ENCODE measurements around the gene AQP11.
"Not testable (repeated sequence)": the region's sequence is repeated elsewhere in the genome, so short reads cannot be mapped to it uniquely, and the experiment has no call there.

AQP11 gene, protein sequence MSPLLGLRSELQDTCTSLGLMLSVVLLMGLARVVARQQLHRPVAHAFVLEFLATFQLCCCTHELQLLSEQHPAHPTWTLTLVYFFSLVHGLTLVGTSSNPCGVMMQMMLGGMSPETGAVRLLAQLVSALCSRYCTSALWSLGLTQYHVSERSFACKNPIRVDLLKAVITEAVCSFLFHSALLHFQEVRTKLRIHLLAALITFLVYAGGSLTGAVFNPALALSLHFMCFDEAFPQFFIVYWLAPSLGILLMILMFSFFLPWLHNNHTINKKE
- 0 to 0.66 (median 0.16) reads per million in 18 experiments for total RNA-seq

- peak; percentile 76 to 89 for DNase-seq
These were observed at the start of gene AQP11 for GRCh38 chr11:77589521-77590193. Gene AQP11, plus strand, starts transcription at chr11:77589953. Its CDS starts 40 bp downstream, at chr11:77589993.

GRCh38 chr11:77542296-77542695, 47.5 kb upstream of the AQP11 start:
- DNase-seq = no peak

- DNase-seq = no peak
These were observed 42.5 kb upstream of the AQP11 start for GRCh38 chr11:77547047-77547836.

DNA sequence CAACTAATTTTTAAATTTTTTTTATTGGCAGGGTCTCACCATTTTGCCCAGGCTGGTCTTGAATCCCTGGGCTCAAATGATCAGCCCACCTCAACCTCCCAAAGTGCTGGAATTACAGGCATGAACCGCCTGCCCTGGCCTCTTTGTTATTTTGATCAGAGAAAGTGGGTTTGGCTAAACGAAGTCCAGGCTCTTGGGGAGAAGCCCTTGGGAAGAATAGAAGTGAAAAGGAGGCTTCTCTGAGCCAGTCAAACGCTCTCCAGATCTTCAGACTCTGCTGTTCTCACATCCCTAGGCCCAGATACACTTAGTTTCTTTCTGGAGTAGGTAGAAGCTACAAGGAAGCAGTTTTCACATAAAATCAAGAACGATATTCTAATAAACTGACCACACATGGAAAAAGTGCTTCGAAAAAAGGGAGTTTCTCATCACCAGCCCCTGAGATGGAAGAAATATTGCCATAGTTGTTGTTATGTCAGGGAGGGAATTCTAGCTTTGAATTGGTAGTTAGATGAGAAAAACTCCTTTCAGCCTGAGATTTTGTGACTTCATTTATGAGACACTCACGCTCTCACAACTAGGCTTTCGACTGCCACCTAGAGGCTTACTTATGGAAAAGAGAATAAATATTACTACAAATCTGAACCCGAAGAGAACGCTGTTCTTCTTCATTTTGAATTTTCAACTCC, 41.7 kb upstream of the AQP11 start:
- DNase-seq = peak; percentile 71 to 75

DNA sequence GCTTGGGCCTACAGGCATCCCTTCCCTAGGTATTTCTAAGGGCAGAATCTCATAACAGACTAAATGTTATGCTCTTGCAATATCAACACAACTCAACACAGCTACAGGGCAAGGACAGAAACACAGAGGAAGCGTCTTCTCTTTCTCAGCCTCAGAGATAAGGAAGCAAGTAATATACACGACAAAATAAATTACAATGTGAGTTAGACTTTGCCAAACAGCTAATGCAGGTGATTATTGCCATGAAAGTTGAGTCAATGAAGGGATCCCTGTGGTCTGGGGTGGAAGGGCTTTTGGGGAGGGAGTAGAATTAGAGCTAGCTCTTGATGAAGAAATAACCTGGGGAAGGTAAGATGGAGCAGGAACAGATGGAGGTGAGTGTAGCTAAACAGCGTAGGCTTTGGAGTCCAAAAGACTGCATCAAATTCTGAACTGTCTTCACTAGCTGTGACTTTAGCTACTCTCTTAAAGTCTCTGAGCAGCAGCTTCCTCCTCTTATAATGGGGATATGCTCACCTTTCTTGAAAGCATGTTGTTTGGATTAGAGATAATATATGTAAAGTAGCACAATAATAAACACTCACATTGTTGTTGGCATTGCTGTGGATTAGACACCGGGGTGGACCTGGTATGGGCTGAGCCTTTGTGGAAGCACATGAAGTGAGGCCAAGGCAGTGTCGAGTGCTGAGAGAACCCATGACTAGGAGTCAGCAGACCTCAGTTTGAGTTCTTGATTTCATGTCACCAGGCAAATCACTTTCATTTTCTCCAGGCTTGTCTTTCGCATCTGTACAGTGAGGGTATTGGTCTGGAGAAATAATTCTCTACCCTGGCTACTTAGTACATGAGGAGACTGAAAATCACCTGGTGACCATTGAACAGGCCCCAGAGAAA, 41.0 kb upstream of the AQP11 start:
- peak; percentile 50 to 84 for DNase-seq

DNA sequence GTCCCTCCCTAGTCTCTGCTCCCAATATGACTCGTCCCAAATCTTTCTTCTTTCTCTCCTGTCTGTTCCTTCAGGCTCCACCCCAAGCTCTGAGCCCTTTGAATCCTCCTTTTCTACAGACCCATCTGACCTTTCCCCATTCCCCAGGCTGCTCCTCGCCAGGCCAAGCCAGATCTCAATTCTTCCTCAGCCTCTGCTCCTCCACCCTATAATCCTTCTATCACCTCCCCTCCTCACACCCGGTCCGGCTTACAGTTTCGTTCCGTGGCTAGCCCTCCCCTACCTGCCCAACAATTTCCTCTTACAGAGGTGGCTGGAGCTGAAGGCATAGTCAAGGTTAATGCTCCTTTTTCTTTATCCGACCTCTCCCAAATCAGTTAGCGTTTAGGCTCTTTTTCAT, 38.3 kb upstream of the AQP11 start:
- DNase-seq = not testable (repeated sequence)

DNA sequence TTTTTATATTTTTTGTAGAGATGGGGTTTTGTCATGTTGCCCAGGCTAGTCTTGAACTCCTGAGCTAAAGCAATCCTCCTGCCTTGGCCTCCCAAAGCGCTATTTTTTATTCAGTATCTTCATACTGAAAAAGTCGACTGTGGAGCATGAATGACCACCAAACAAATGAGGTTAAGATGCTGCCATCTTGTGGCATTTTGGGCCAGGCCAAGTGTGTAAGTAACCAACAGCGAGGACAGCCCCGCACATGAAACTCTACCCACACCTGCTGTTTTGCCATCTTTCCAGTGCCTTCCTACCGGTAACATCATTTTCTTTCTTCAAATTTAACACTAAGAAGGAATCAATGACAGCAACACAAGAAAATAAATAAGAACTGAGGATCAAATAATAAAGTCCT, 32.2 kb upstream of the AQP11 start:
- peak in 1 of 2 donors; percentile 12 for DNase-seq

- DNase-seq = no peak
These were observed 31.4 kb upstream of the AQP11 start for GRCh38 chr11:77558380-77558779.

DNA sequence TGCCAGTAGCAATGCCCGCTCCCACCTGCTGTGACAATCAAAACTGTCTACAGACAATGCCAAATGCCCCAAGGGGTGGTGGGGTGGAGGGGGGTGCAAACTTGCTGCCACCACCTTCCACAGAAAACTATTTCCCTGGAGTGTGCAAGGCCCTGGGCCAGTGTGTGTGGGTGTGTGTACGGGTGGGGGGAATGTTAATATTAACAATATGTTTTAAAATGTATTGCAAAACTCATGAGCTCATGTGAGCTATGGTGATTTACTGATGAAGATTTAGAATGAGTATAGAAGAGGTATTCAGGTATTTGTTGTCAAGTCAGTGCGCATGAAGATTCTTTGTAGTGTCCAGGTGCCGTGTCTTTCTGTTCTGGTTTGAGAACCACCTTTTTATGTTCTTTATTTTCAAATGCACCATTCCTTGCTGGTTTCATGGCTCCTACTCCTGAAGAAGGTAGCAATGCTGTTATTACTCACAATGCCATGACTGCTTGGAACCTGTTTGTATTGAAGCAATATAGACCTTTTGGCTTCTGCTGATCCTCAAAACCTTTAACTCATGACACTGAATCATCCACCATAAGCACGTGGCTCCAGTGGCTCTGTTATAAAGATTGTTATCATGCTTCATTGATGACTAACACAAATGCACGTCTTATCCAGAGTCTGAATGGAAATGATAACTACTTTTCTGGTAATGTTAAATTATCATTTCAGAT, 29.9 kb upstream of the AQP11 start:
- no peak for DNase-seq

DNA sequence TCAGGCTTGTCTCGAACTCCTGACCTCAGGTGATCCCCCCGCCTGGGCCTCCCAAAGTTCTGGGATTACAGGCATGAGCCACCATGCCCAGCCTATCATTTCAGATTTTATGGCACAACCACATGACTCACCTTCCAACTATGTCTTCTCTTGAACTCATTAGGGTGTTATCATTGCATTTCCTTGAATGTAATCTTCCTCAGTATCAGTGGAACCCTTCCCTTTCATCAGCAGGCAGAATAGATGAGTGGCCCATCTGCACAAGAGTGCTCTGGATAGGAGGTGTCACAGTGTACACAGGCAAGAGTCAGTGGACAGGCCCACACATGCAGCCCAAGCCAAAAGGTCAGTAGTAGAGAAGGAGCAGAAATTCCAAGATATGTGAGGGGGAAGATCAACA, 29.1 kb upstream of the AQP11 start:
- no peak for DNase-seq

GRCh38 chr11:77561257-77561656, 28.5 kb upstream of the AQP11 start:
- no peak for DNase-seq

DNA sequence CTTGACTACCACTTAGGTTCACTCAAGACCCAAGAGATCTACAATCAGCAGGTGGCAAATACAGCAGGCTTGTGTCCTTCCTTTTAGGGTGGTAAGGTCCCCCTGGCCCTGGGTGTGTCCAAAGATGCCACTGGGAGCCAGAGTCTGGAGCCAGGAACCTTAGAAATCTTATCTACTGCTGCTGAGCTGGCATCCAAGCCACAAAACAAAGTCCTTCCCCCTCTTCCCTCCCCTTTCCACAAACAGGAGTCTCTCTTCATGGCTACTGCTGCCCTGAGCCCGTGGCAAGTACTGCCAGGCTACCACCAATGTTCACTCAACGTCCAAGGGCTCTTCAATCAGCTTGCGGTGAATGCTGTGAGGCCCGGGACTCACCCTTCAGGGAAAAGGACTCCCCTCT, 21.4 kb upstream of the AQP11 start:
- DNase-seq = no peak

DNA sequence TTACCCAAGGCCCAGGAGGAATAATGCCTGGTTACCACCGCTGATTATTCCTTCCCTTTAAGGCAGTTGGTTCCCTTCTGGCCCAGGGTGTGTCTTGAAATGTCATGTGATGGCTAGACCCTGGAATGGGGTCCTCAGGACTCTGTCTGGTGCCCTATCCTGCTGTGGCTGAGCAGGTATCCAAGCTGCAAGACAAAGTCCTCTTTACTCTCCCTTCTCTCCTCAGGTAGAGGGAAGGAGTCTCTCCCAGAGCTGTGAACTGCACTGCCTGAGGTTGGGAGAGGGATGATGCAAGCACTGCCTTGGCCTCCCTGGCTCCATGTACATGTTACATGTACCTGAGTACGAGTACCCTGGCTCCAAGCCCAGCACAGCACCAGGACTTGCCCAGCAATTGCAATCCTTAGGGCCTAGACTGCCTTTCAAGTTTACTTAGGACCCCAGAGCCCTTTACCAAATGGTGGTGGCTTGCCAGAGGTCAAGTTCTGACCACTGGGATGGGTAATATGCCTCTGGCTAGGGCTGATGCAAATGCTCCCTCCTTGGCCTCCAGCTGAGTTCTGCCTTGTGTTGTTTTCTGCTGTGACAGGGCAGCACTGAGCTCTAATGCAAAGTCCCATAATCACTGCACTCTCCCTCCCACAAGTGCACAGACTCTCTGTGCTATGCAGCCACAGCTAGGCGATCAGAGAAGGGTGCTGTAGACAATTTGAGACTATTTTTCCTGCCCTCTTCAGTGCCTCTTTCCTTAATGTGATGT, 20.7 kb upstream of the AQP11 start:
- no peak for DNase-seq

- no peak for DNase-seq
These were observed 20.1 kb upstream of the AQP11 start for GRCh38 chr11:77569676-77570070.

GRCh38 chr11:77570896-77571295, 18.9 kb upstream of the AQP11 start:
- DNase-seq = not testable (repeated sequence)

- not testable (repeated sequence) for DNase-seq
These were observed 14.3 kb upstream of the AQP11 start for GRCh38 chr11:77575428-77575827.

- DNase-seq = no peak
These were observed 8.9 kb upstream of the AQP11 start for GRCh38 chr11:77580712-77581337.

DNA sequence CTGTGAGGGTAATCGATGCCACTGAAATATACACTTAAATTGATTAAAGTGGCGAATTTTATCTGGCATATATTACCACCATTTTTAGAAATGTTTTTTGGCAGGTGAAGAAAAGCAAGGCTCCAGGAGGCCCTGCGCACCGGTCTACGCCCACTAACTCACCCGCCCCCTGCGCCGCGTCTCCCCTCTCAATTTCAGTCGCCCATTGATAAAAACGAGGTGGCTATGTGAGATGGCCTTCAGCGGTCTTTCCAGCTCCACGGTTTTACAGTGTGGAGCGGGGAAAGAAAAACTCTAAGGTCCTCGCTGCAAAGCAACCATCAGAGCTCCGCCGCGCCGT, 602 bp upstream of the AQP11 start:
- DNase-seq = no peak

DNA sequence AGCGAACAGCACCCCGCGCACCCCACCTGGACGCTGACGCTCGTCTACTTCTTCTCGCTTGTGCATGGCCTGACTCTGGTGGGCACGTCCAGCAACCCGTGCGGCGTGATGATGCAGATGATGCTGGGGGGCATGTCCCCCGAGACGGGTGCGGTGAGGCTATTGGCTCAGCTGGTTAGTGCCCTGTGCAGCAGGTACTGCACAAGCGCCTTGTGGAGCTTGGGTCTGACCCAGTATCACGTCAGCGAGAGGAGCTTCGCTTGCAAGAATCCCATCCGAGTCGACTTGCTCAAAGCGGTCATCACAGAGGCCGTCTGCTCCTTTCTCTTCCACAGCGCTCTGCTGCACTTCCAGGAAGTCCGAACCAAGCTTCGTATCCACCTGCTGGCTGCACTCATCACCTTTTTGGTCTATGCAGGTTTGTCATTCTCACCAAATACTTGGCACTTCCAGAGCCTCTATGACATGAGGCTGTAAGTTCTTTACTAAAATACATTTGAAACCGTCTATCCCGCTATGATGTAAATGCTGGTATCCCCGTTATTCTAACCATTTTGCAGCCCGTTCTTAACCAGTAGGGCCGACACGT, 535 bp downstream of the AQP11 start:
- no peak for DNase-seq

DNA sequence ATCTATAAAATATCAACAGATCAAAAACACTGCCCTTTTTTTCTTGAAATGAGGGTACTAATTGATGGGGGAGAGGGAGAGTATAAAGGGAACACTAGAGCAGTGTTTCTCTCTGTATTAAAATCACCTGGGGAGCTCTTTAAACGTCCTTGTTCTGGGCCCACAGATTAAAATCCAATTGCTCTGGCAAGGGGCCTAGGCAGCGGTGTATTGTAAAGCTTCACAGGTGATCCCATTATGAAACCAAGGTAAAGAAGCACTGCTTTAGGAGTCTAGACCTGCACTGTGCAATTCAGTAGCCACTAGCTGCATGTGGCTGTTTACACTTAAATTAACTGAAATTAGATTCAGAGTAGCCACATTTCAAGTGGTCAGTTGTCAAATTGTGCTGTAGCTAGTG, 3.0 kb downstream of the AQP11 start:
- DNase-seq = no peak

All from inflammatory macrophage (primary cell).